Esophagus (tissue), 2 donors: ENCODE data around the gene ADGRG3. TPM values are rescaled to one million over a fixed set of nuclear protein-coding genes. Genes with fewer than 3 reads are reported as not detected.
"Not testable (repeated sequence)": the region's sequence is repeated elsewhere in the genome, so short reads cannot be mapped to it uniquely, and the experiment has no call there.

Experiments
- H3K27ac ChIP-seq, 2 donors: one replicate each; pipeline ENCODE4 v1.5.1; 2013; ENCODE audit warnings: low read depth in 2 of 2, mild to moderate bottlenecking in 2 of 2, inconsistent platforms in 1 of 2, low read length in 1 of 2, moderate library complexity in 1 of 2
- H3K27me3 ChIP-seq, 2 donors: one replicate each; pipeline ENCODE4 v1.6.1; 2013; ENCODE audit warnings: low read length in 2 of 2, control low read depth in 1 of 2, mild to moderate bottlenecking in 1 of 2; ENCODE audit not compliant: insufficient read depth in 2 of 2, control insufficient read depth in 1 of 2
- H3K36me3 ChIP-seq, 2 donors: one replicate each; pipeline ENCODE4 v1.6.1; 2013; ENCODE audit warnings: low read length in 1 of 2; ENCODE audit not compliant: control insufficient read depth in 2 of 2, insufficient read depth in 2 of 2
- H3K4me1 ChIP-seq, 2 donors: one replicate each; pipeline ENCODE4 v1.6.1; 2013; ENCODE audit warnings: low read length in 1 of 2; ENCODE audit not compliant: control insufficient read depth in 2 of 2, insufficient read depth in 2 of 2
- H3K4me3 ChIP-seq, 2 donors: one replicate each; pipeline ENCODE4 v1.5.1; 2013; ENCODE audit warnings: low read length in 2 of 2, mild to moderate bottlenecking in 2 of 2, low read depth in 1 of 2, moderate library complexity in 1 of 2
- H3K9me3 ChIP-seq, 2 donors: one replicate each; pipeline ENCODE4 v1.6.1; 2013; ENCODE audit warnings: mild to moderate bottlenecking in 2 of 2, low read depth in 1 of 2, low read length in 1 of 2, moderate library complexity in 1 of 2; ENCODE audit not compliant: control insufficient read depth in 2 of 2, insufficient read depth in 1 of 2
- WGBS, 2 donors: extraction: QIAGEN DNeasy Blood & Tissue Kit; methylation state at CpG; one replicate each; pipeline ENCODE4 v1.1.7; 2013; 5-methylcytosine and 5-hydroxymethylcytosine counted together
- polyA plus RNA-seq, 2 donors: library from polyadenylated mRNA; stranded (reverse); fragments of 200-250 nt; gene quantifications; one replicate each; pipeline ENCODE4 v1.2.3, GENCODE V29; 2013
- donor health status: healthy with polysubstance abuse.
- donor health status: Bipolar disorder and iron deficiency.

The ADGRG3 gene
- polyA plus RNA-seq, 2 donors: 0.31 to 0.72 TPM

DNA sequence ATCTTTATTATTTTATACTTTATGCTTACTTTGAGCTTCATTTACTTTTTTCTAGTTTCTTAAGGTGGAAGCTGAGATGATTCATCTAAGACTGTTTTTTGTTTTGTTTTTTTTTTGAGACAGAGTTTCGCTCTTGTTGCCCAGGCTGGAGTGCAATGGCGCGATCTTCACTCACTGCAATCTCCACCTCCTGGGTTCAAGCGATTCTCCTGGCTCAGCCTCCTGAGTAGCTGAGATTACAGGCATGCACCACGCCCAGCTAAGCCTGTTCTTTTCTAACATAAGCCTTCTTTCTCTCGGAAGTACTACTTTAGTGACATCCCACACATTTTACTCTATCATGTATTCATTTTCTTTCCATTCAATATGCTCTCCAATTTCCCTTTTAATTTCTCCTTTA is 44.5 kb downstream of the ADGRG3 start:
- not testable (repeated sequence) for H3K27ac ChIP-seq, H3K4me1 ChIP-seq, H3K27me3 ChIP-seq, H3K4me3 ChIP-seq, H3K36me3 ChIP-seq, H3K9me3 ChIP-seq
- WGBS, 2 donors: 65% methylated on average over 6 of the region's 6 CpGs

DNA sequence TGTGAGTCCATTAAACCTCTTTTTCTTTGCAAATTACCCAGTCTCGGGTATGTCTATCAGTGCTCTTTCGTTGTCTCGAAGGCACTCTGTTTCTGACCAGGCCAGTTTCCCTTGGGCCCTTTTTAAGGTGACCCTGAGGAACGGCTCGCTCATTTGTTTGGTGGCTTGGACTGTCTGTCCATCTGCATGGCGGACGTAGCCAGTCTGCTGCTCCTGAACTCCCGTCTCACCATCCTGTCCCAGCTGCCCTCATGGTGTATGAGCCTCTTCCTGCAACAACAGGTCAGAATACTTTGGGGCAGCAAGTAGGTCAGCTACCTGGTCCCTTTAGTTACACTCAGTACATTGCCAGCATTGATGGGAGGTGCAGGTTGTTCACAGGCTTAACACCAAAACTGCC is 45.5 kb downstream of the ADGRG3 start:
- WGBS, 2 donors: 79 to 94% methylated on average over 8 of the region's 8 CpGs
- H3K27me3 ChIP-seq: no peaks in the 10 kb centered on the region
- no peaks in the 10 kb centered on the region for H3K36me3 ChIP-seq
- H3K9me3 ChIP-seq: no peaks in the 10 kb centered on the region
- no peak overlapping the region for H3K4me3 ChIP-seq
- no peaks in the 10 kb centered on the region for H3K4me1 ChIP-seq
- no peak overlapping the region for H3K27ac ChIP-seq

DNA sequence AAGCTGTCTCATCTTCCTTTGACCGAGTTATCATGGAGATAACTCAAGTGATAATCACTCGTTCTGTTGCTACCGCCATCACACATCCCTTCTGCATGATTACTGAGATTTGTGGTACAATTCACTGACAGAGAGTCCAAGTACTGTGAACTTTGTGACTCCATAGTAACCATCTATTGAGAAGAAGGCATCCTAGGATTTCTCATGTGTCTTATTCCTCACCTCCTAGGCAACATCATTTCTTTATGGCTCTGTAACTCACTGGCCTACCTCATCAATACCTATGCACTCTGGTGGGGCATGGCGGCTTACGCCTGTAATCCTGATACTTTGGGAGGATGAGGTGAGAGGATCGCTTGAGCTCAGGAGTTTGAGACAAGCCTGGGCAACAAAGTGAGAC is 45.9 kb downstream of the ADGRG3 start:
- Histone ChIP-seq H3K27ac (no peak overlapping the region), H3K27me3 (no peaks in the 10 kb centered on the region), H3K9me3 (no peaks in the 10 kb centered on the region), H3K4me1 (no peaks in the 10 kb centered on the region), H3K4me3 (no peak overlapping the region), H3K36me3 (no peaks in the 10 kb centered on the region)
- WGBS, 2 donors: 84 to 91% methylated on average over 6 of the region's 6 CpGs

DNA sequence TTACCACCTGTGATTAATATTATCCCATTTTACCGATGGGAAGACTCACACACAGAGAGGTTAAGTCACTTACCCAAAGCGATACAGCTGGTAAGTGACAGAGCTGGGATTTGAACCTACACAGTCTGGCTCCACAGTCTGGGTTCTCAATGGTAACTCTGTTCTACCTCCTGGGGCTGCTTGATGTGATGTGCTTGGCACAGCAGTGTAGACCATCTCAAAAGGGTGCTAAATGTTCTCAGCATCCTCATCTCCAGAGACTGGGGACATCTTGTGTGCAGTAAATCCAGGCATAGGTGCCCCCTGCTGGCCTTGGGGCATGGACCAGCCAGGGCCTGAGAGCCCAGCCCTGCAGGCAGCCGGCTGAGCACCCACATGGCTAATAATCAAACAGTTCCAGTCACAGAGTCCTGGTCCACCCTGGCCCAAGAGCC is 52.1 kb downstream of the ADGRG3 start:
- H3K4me3 ChIP-seq: no peak overlapping the region

DNA sequence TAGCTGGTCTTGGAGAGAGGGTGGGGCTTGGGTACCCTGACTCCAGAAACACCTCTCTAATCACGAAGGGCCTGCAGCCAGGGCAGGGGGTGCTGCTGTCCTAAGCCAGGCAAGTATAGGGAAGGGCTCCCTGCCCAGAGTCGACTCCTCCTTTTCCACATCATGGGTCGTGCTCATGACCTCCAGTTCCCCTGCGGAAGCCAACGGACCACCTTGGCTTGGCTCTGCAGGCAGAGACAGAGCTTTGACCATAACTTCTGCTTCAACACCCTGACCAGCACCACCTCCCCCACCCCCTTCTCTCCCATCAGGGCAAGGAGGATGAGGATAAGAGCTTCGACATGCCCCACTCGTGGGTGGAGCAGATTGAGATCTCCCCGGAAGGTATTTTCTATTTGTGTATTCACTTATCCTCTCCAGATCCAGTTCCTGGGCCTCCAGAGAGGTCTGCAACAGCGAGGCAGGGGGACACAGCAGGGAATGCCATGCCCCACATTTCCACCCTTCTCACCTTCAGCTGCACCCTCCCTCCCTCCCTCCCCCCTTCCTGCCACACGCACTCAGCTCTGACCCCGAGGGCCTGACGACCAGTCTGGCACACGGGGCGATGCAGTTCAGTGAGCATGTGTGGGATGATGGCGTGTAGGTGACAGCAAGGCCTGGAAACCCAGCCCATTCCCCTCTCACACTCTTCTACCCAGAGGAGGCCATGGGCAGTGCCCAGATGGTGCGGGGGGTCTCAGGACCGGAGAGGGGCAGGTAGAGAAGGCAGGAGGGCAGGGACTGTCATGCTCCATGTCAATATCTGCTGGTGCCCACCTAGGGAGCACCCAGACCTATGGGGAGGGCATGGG is 53.5 kb downstream of the ADGRG3 start:
- 78 to 80% methylated on average over 17 of the region's 17 CpGs for WGBS, 2 donors
- Histone ChIP-seq H3K36me3 (no peaks in the 10 kb centered on the region), H3K4me3 (no peak overlapping the region), H3K4me1 (no peaks in the 10 kb centered on the region), H3K27me3 (no peaks in the 10 kb centered on the region), H3K9me3 (no peaks in the 10 kb centered on the region), H3K27ac (no peak overlapping the region)

More for the DNA sequence above, 52.1 kb downstream of the ADGRG3 start:
- H3K27me3 ChIP-seq: no peaks in the 10 kb centered on the region
- no peak overlapping the region for H3K27ac ChIP-seq
- H3K36me3 ChIP-seq: no peaks in the 10 kb centered on the region
- no peaks in the 10 kb centered on the region for H3K4me1 ChIP-seq
- no peaks in the 10 kb centered on the region for H3K9me3 ChIP-seq
- WGBS, 2 donors: 68 to 69% methylated on average over 3 of the region's 3 CpGs

DNA sequence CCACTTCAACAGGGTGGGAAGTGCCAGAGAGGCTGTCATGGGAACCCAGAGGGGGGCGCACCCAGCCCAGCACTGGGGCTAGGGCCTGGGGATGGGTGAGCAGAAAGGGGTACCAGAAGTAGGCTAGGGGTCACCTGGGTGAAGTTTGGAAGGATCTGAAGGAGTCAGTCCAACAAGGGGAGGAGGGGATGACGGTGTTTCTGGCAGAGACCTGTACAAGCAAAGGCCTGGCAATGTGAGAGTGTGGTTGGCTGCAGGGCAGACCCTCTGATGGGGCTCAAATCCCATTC is 54.0 kb downstream of the ADGRG3 start:
- H3K9me3 ChIP-seq: no peaks in the 10 kb centered on the region
- H3K4me1 ChIP-seq: no peaks in the 10 kb centered on the region
- no peaks in the 10 kb centered on the region for H3K27me3 ChIP-seq
- H3K27ac ChIP-seq: no peak overlapping the region
- no peak overlapping the region for H3K4me3 ChIP-seq
- 89% methylated on average over 2 of the region's 2 CpGs for WGBS, 2 donors
- H3K36me3 ChIP-seq: no peaks in the 10 kb centered on the region

DNA sequence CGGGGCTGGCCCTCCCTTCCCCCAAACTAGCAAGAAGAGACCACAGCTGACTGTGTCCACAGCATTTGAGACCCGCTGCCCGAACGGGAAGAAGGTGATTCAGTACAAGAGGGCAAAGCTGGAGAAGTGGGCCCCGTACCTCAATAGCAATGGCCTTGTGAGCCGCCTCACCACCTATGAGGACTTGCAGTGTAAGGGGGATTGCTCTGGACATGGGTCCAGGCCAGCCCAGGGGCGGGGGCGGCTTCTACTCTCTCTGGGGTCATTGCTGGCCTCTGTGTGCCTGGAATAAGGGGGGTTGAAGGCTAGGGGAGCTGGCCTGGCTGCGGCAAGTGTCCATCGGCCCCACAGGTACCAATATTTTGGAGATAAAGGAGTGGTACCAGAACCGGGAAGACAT is 54.5 kb downstream of the ADGRG3 start:
- Histone ChIP-seq H3K4me3 (no peak overlapping the region), H3K4me1 (no peaks in the 10 kb centered on the region), H3K36me3 (no peaks in the 10 kb centered on the region), H3K27me3 (no peaks in the 10 kb centered on the region), H3K27ac (no peak overlapping the region), H3K9me3 (no peaks in the 10 kb centered on the region)
- 83 to 84% methylated on average over 11 of the region's 11 CpGs for WGBS, 2 donors

DNA sequence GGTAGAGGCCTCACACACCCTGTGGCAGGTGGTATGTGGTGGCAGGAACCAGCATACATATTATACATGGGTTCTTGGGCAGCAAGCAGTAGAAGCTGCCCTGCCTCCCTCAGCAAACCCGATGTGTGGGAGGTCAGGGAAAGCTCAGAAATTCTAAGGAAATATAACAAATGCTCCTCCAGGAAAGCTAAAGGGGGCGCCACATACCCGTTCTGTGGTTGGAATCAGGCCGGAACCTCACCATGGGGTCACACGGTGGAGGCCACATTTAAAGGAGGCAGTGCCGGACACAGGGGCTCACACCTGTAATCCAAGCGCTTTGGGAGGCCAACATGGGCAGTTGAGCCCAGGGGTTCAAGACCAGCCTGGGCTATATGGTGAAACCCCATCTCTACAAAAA is 55.1 kb downstream of the ADGRG3 start:
- no peaks in the 10 kb centered on the region for H3K9me3 ChIP-seq
- no peak overlapping the region for H3K4me3 ChIP-seq
- H3K27me3 ChIP-seq: no peaks in the 10 kb centered on the region
- no peak overlapping the region for H3K27ac ChIP-seq
- 78 to 84% methylated on average over 7 of the region's 7 CpGs for WGBS, 2 donors
- H3K4me1 ChIP-seq: no peaks in the 10 kb centered on the region
- no peaks in the 10 kb centered on the region for H3K36me3 ChIP-seq

DNA sequence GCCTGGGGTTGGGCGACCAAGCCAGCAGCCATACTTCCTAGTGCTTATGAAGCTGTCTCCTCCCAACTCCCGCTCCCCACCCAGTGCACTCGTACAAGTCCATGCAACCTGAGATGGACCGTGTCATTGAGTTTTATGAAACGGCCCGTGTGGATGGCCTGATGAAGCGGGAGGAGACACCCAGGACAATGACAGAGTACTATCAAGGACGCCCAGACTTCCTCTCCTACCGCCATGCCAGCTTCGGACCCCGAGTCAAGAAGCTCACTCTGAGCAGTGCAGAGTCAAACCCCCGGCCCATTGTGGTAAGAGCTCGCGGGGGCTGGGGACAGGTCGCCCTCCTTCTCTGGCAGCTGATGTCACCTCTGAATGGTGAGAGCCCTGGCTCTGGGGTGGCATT is 56.4 kb downstream of the ADGRG3 start:
- no peak overlapping the region for H3K27ac ChIP-seq
- no peaks in the 10 kb centered on the region for H3K27me3 ChIP-seq
- no peak overlapping the region for H3K4me3 ChIP-seq
- no peaks in the 10 kb centered on the region for H3K36me3 ChIP-seq
- no peaks in the 10 kb centered on the region for H3K9me3 ChIP-seq
- H3K4me1 ChIP-seq: no peaks in the 10 kb centered on the region
- 86 to 88% methylated on average over 15 of the region's 15 CpGs for WGBS, 2 donors

DNA sequence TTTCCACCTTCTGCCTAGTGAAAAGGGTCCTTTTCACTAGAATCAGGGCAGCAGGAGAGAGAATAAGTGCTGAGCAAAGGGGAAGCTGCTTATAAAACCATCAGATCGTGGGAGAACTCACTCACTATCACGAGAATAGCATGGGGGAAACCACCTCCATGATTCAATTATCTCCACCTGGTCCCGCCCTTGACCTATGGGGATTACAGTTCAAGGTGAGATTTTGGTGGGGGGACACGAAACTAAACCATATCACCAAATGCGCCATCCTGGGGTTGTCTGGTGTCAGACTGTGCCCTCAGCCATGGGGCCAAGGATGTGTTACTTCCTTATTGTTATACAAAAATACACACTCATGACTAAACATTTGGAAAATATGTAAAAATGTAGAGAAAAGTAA is 57.0 kb downstream of the ADGRG3 start:
- H3K4me3 ChIP-seq: no peak overlapping the region
- H3K27ac ChIP-seq: no peak overlapping the region
- 59 to 70% methylated on average over 5 of the region's 5 CpGs for WGBS, 2 donors
- no peaks in the 10 kb centered on the region for H3K9me3 ChIP-seq
- no peaks in the 10 kb centered on the region for H3K27me3 ChIP-seq
- no peaks in the 10 kb centered on the region for H3K4me1 ChIP-seq
- no peaks in the 10 kb centered on the region for H3K36me3 ChIP-seq
